Right cardiac atrium (tissue), 5 donors: Measurements from ENCODE around the gene MSLN. TPM values are rescaled to one million over a fixed set of nuclear protein-coding genes. Genes with fewer than 3 reads are reported as not detected.

Experiments
- ATAC-seq, 2 donors: fragments of 200-7000 bp; cut with Tn5 transposase; one replicate each; pipeline versions ENCODE4 v1.8.0 to v1.9.1; 2020; ENCODE audit warnings: moderate library complexity in 2 of 2, mild to moderate bottlenecking in 1 of 2
- DNase-seq, 3 donors: peaks; one replicate each; pipeline ENCODE4 v3.0.0-alpha.2; 2020
- H3K27ac ChIP-seq: one replicate; pipeline ENCODE4 v1.5.1; 2013; ENCODE audit warnings: mild to moderate bottlenecking, low read length, control low read depth, moderate library complexity
- H3K27me3 ChIP-seq: one replicate; pipeline ENCODE4 v1.6.1; 2013; ENCODE audit not compliant: control insufficient read depth, insufficient read depth
- H3K4me1 ChIP-seq: one replicate; pipeline ENCODE4 v1.6.1; 2013; ENCODE audit warnings: low read length; ENCODE audit not compliant: control insufficient read depth, insufficient read depth
- H3K4me3 ChIP-seq: one replicate; pipeline ENCODE4 v1.5.1; 2013; ENCODE audit warnings: low read length, control low read depth
- H3K9me3 ChIP-seq: one replicate; pipeline ENCODE4 v1.6.1; 2013; ENCODE audit warnings: low read length; ENCODE audit not compliant: control insufficient read depth
- WGBS: extraction: QIAGEN DNeasy Blood & Tissue Kit; methylation state at CpG from one replicate; pipeline ENCODE4 v1.1.7; 2013; 5-methylcytosine and 5-hydroxymethylcytosine counted together
- intact Hi-C, 4 donors: fragments of 100-400 bp; cut with DNase I; formaldehyde crosslinking; loops; one replicate each; pipeline versions ENCODE4 v1.11.0 to v1.14.0; 2022 to 2023
- polyA plus RNA-seq: library from polyadenylated mRNA; stranded (reverse); fragments of 200-250 nt; gene quantifications from one replicate; pipeline ENCODE4 v1.2.3, GENCODE V29; 2013
- total RNA-seq, 4 donors: library from RNA; stranded (reverse); fragmentation: NEBNext Ultra II Directional; extraction: Animal tissue kit (Norgen Biotek cat#: 25700); gene quantifications; one replicate each; pipeline ENCODE4 v1.2.1, GENCODE V29; 2021
- donor health status: healthy with polysubstance abuse.
- donor health status: DM: no; HTN: yes; CAD: no.
- donor health status: DM: no; HTN: no; CAD: no.
- donor health status: DM: no; HTN: yes; CAD: no; lungs with severe emphysema.
- donor health status: DM: yes; HTN: yes; CAD: no.

The MSLN gene
- total and polyA plus RNA-seq, 5 donors = 0.92 to 3.1 (median 1.0) TPM; not detected in 2

GRCh38 chr16:716768-717325 lies 43.7 kb upstream of the MSLN start:
- no peak for ATAC-seq
- peaks cover 3% of the 10 kb centered on the region for H3K4me1 ChIP-seq
- H3K4me3 ChIP-seq = no peak overlapping the region
- DNase-seq = no peak
- no peaks in the 10 kb centered on the region for H3K9me3 ChIP-seq
- no peaks in the 10 kb centered on the region for H3K27me3 ChIP-seq
- WGBS = 87% methylated on average over 29 of the region's 29 CpGs
- intact Hi-C loops = loop anchor here in 2 of 4 donors (10.0 kb wide), 2 partner anchors 68 to 338 kb away; partner anchors contain the start of genes CHTF18 (in 1 of the 2) and RPUSD1 (in 1 of the 2)
- H3K27ac ChIP-seq = no peak overlapping the region

- Histone ChIP-seq H3K27ac (no peak overlapping the region), H3K4me1 (peaks cover 5% of the 10 kb centered on the region), H3K27me3 (no peaks in the 10 kb centered on the region), H3K9me3 (no peaks in the 10 kb centered on the region), H3K4me3 (no peak overlapping the region)
- DNase-seq (no peak), ATAC-seq (no peak)
- 81% methylated on average over 32 of the region's 32 CpGs for WGBS
- intact Hi-C loops = loop anchor here in 2 of 4 donors (10.0 kb wide), 2 partner anchors 67 to 337 kb away; partner anchors contain the start of genes CHTF18 (in 1 of the 2) and RPUSD1 (in 1 of the 2)
These were observed 42.9 kb upstream of the MSLN start for GRCh38 chr16:717450-718245.

GRCh38 chr16:718389-718788 lies 42.1 kb upstream of the MSLN start:
- Histone ChIP-seq H3K27ac (no peak overlapping the region), H3K4me1 (peaks cover 5% of the 10 kb centered on the region), H3K9me3 (no peaks in the 10 kb centered on the region), H3K4me3 (no peak overlapping the region), H3K27me3 (no peaks in the 10 kb centered on the region)
- ATAC-seq (no peak), DNase-seq (no peak)
- WGBS = 91% methylated on average over 9 of the region's 9 CpGs
- intact Hi-C loops = loop anchor here in 2 of 4 donors (10.0 kb wide), 2 partner anchors 66 to 336 kb away; partner anchors contain the start of genes CHTF18 (in 1 of the 2) and RPUSD1 (in 1 of the 2)

GRCh38 chr16:718922-719321 lies 41.6 kb upstream of the MSLN start:
- Histone ChIP-seq H3K9me3 (no peaks in the 10 kb centered on the region), H3K4me1 (peaks cover 5% of the 10 kb centered on the region), H3K4me3 (no peak overlapping the region), H3K27ac (no peak overlapping the region), H3K27me3 (no peaks in the 10 kb centered on the region)
- ATAC-seq = no peak
- intact Hi-C loops = loop anchor here in 2 of 4 donors (10.0 kb wide), 2 partner anchors 66 to 336 kb away; partner anchors contain the start of genes CHTF18 (in 1 of the 2) and RPUSD1 (in 1 of the 2)
- no peak for DNase-seq
- WGBS = 82% methylated on average over 6 of the region's 6 CpGs

- Histone ChIP-seq H3K4me1 (peaks cover 5% of the 10 kb centered on the region), H3K9me3 (no peaks in the 10 kb centered on the region), H3K27me3 (no peaks in the 10 kb centered on the region), H3K27ac (peak overlapping the region; percentile 68), H3K4me3 (peak overlapping the region; percentile 57)
- ATAC-seq (no peak), DNase-seq (no peak)
- 11% methylated on average over 16 of the region's 16 CpGs for WGBS
- intact Hi-C loops = loop anchor here in 2 of 4 donors (10.0 kb wide), 2 partner anchors 65 to 335 kb away; partner anchors contain the start of genes CHTF18 (in 1 of the 2) and RPUSD1 (in 1 of the 2)
These were observed 40.6 kb upstream of the MSLN start for GRCh38 chr16:719815-720446.

GRCh38 chr16:720447-720989 lies 40.0 kb upstream of the MSLN start:
- Histone ChIP-seq H3K27ac (peak overlapping the region; percentile 68), H3K4me3 (peak overlapping the region; percentile 57), H3K27me3 (no peaks in the 10 kb centered on the region), H3K4me1 (peaks cover 5% of the 10 kb centered on the region), H3K9me3 (no peaks in the 10 kb centered on the region)
- DNase-seq (peak in 1 of 3 donors; percentile 53), ATAC-seq (peak; percentile 47 to 61)
- intact Hi-C loops = no loop called here
- WGBS = under 1% methylated on average over 38 of the region's 38 CpGs

GRCh38 chr16:720990-721764 lies 39.4 kb upstream of the MSLN start, which contains the start of gene ANTKMT:
TSS of gene ANTKMT (plus strand) at chr16:721146. CDS start at chr16:721275, 129 bp downstream.
- Histone ChIP-seq H3K4me1 (peaks cover 5% of the 10 kb centered on the region), H3K9me3 (no peaks in the 10 kb centered on the region), H3K27me3 (no peaks in the 10 kb centered on the region), H3K4me3 (peak within 1 kb of the TSS; percentile 57), H3K27ac (peak within 1 kb of the TSS; percentile 73)
- 5% methylated on average over 106 of the region's 106 CpGs for WGBS
- ATAC-seq = peak; percentile 81 to 82
- intact Hi-C loops = no loop called here
- peak; percentile 81 to 92 (median 92) for DNase-seq

GRCh38 chr16:721765-722540 lies 38.6 kb upstream of the MSLN start:
- ATAC-seq (no peak), DNase-seq (peak in 1 of 3 donors; percentile 65)
- peaks cover 5% of the 10 kb centered on the region for H3K4me1 ChIP-seq
- no peaks in the 10 kb centered on the region for H3K27me3 ChIP-seq
- H3K27ac ChIP-seq = no peak overlapping the region
- no peaks in the 10 kb centered on the region for H3K9me3 ChIP-seq
- H3K4me3 ChIP-seq = peak overlapping the region; percentile 57
- intact Hi-C loops = no loop called here
- 85% methylated on average over 51 of the region's 51 CpGs for WGBS

GRCh38 chr16:722835-723633 lies 37.5 kb upstream of the MSLN start:
- 86% methylated on average over 24 of the region's 24 CpGs for WGBS
- no peak for ATAC-seq
- Histone ChIP-seq H3K27ac (no peak overlapping the region), H3K27me3 (no peaks in the 10 kb centered on the region), H3K4me3 (no peak overlapping the region), H3K9me3 (no peaks in the 10 kb centered on the region), H3K4me1 (peaks cover 5% of the 10 kb centered on the region)
- DNase-seq = peak in 1 of 3 donors; percentile 55
- intact Hi-C loops = no loop called here
